Endothelial cell of umbilical vein (primary cell): Measurements from ENCODE around the gene CHRNA3.

Experiments
- CTCF ChIP-seq, 2 donors: IDR thresholded peaks; 1 replicate in 1 of 2; 2 replicates in 1 of 2; pipeline ENCODE4 v1.5.1; 2011; ENCODE audit warnings: low read length in 2 of 2, mild to moderate bottlenecking in 2 of 2, moderate library complexity in 2 of 2, control low read depth in 1 of 2, inconsistent platforms in 1 of 2, low read depth in 1 of 2; ENCODE audit not compliant: insufficient read depth in 1 of 2; ENCODE audit errors: extremely low read depth in 1 of 2
- EZH2 ChIP-seq: IDR thresholded peaks from 2 replicates; pipeline ENCODE4 v1.6.1; 2012; ENCODE audit warnings: borderline replicate concordance, low read depth, mild to moderate bottlenecking, moderate library complexity, low read length, inconsistent platforms; ENCODE audit not compliant: severe bottlenecking
- FOS ChIP-seq: IDR thresholded peaks from 2 replicates; pipeline ENCODE4 v1.6.1; 2011; ENCODE audit warnings: mild to moderate bottlenecking, low read length, moderate library complexity, borderline replicate concordance; ENCODE audit not compliant: insufficient read depth
- GATA2 ChIP-seq: IDR thresholded peaks from 2 replicates; pipeline ENCODE4 v1.7.0; 2011; ENCODE audit warnings: low read depth, mild to moderate bottlenecking, moderate library complexity, mixed read lengths, low read length; ENCODE audit not compliant: insufficient read length, insufficient read depth
- JUN ChIP-seq: IDR thresholded peaks from 2 replicates; pipeline ENCODE4 v1.6.1; 2011; ENCODE audit warnings: borderline replicate concordance, low read depth; ENCODE audit not compliant: insufficient read length, insufficient read depth
- MAX ChIP-seq: IDR thresholded peaks from 2 replicates; pipeline ENCODE4 v1.6.1; 2011; ENCODE audit not compliant: insufficient read depth, insufficient read length
- MYC ChIP-seq: IDR thresholded peaks from one replicate; pipeline ENCODE4 v1.6.1; 2011; ENCODE audit warnings: mild to moderate bottlenecking, low read depth, low read length
- POLR2A ChIP-seq: IDR thresholded peaks from 2 replicates; pipeline ENCODE4 v1.6.1; 2012; ENCODE audit warnings: low read depth, mild to moderate bottlenecking, control low read depth, low read length
- POLR2AphosphoS5 ChIP-seq: IDR thresholded peaks from 2 replicates; pipeline ENCODE4 v1.6.1; 2012; ENCODE audit warnings: low read depth, mild to moderate bottlenecking, control low read depth, low read length, moderate library complexity; ENCODE audit not compliant: insufficient read depth

- TF ChIP-seq CTCF (IDR thresholded peaks at IDR 0.05; ENCODE audit: extremely low read depth in 1 of 2, insufficient read depth in 1 of 2, low read depth in 1 of 2, low read length in 2 of 2) (no peak), POLR2A (no peak), GATA2 (no peak), EZH2 (no peak), JUN (no peak), MYC (no peak), MAX (no peak), POLR2AphosphoS5 (no peak), FOS (no peak)
Observed at GRCh38 chr15:78651930-78652615, 31.3 kb upstream of the CHRNA3 start.
